ENCODE measurements around the gene ZMYND15.

The ZMYND15 gene

DNA sequence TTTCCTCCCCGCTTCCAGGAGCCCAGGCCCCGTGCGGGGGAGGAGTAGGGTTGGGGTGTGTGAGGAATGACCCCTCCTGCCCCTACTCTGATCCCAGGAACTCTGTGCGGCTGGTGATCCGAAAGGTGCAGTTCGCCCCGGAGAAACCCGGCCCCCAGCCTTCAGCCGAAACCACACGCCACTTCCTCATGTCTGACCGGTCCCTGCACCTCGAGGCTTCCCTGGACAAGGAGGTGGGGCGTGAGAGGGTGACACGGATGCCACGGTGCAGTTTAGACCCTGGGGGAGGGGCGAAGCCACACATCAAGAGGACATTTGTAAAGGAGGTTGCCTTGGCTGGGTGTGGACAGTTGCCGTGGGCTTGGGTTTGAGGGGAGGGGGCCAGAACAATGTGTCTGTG lies 21.8 kb upstream of the ZMYND15 start:
- DNase-seq, result no peak

GRCh38 chr17:4718276-4718675 lies 21.4 kb upstream of the ZMYND15 start:
- DNase-seq, result no peak

DNA sequence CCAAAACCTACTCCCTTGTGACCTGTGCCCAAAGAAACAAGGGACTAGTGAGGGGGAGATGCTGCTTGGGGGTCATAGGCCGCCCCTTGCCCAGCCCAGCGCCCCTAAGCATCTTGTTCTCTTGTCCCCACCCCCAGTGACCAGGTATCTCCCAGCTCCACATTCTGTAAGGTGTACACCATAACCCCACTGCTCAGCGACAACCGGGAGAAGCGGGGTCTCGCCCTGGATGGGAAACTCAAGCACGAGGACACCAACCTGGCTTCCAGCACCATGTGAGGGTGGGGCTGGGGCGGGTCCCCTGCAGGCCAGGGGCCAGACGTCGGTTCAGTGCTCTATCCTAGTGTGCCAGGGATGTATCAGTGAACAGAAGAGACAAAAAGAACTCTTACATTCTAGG lies 20.5 kb upstream of the ZMYND15 start:
- DNase-seq, result no peak

- DNase-seq, result peak; percentile 62
Observed at GRCh38 chr17:4719684-4720221, 19.9 kb upstream of the ZMYND15 start.

DNA sequence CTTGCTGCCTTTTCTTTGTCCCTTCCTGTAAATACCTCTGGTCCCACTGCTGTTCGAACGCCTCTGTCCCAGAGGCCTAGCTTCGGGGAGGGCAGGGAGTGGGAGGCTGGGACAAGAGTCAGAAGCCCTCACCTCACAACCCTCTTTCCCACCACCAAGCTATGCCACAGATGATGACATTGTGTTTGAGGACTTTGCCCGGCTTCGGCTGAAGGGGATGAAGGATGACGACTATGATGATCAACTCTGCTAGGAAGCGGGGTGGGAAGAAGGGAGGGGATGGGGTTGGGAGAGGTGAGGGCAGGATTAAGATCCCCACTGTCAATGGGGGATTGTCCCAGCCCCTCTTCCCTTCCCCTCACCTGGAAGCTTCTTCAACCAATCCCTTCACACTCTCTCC lies 18.8 kb upstream of the ZMYND15 start:
- DNase-seq, result no peak

DNA sequence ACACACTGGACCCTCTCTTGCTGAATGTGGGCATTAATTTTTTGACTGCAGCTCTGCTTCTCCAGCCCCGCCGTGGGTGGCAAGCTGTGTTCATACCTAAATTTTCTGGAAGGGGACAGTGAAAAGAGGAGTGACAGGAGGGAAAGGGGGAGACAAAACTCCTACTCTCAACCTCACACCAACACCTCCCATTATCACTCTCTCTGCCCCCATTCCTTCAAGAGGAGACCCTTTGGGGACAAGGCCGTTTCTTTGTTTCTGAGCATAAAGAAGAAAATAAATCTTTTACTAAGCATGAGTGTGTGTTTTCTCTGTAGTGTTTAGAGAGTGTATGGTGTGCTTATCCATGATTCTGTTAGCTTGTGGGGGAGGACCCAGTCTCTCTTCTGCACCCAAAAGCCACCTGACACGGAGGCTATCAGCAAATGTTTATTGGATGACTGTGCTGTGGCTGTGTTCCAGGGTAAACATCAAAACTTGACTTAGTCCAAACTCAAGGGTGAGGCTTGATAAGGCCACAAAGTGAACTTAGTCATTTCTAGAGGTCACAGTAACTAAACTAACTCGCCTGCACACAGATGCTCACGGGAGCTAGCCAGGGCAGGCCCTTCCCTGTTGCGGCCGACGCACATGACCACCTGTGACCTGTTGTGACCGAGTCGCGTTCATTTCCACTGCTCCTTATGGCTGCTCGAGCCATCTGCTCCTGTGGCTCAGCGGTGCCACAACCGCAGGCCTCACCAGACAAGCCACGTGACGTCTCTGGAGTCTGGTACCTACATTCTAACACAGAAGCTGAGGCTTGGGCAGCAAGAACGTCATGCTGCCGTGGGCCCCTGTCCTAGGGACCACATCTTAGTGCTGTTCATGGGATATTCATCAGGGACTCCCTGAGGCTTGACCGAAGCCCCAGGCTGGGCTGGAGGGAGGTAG lies 18.2 kb upstream of the ZMYND15 start:
- DNase-seq, result peak; percentile 64

- no peak for DNase-seq
Observed at GRCh38 chr17:4722678-4723240, 16.9 kb upstream of the ZMYND15 start.

GRCh38 chr17:4724650-4725049 lies 15.0 kb upstream of the ZMYND15 start:
- DNase-seq, result no peak

DNA sequence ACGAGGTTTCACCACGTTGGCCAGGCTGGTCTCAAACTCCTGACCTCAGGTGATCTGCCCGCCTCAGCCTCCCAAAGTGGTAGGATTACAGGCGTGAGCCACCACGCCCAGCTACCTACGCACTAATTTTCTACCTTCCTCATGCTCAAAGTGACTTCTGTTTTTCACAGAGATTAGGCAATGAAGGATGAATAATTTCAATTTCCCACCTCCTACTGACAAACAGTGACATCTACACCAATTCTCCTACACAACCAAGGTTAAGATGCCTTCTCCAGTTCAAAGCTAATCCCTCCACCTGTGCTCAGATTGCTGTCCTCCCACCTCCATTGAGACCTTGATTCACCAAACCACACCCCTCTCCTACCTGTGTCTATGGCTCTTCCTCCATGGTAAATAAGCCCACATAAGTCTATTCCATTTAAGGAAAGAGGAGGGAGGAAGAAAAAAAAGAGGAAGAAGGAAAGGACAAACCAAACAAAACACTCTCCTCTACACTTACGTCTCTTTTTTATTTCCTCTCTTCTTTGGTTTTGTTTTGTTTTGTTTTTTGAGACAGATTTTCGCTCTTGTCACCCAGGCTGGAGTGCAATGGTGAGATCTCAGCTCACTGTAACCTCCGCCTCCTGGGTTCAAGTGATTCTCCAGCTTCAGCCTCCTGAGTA lies 13.9 kb upstream of the ZMYND15 start:
- DNase-seq, result no peak

- no peak for DNase-seq
Observed at GRCh38 chr17:4728124-4728523, 11.5 kb upstream of the ZMYND15 start.

DNA sequence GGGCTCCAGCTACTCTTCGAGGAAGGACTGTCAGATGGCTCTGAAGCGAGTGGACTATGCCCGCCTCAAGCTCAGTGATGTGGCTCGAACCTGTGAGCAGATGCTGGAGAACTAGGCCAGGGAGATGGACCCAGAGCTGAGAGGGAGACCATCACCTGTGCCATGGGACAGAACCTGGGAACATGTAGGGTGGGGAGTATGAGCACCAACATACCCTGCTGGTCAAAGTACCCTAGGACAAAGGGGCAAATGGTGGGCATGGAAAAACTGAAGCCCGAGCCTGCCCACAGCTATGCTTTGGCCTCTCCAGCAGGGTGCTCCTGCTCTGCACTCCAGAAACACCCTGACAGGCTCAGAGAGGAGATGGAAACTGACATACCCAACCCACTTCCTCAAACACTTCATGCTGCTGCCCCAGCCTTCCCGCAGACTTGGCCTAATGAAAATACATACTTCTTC lies 6.5 kb upstream of the ZMYND15 start:
- no peak for DNase-seq

- DNase-seq, result no peak
Observed at GRCh38 chr17:4734857-4735475, 4.7 kb upstream of the ZMYND15 start.

GRCh38 chr17:4735876-4736651 lies 3.6 kb upstream of the ZMYND15 start:
- no peak for DNase-seq

GRCh38 chr17:4738136-4739121 lies 1.2 kb upstream of the ZMYND15 start:
- DNase-seq, result no peak

- DNase-seq, result no peak
Observed at GRCh38 chr17:4740025-4740351, 355 bp downstream of the ZMYND15 start.

- no peak for DNase-seq
Observed at GRCh38 chr17:4740584-4740983, 951 bp downstream of the ZMYND15 start.

DNA sequence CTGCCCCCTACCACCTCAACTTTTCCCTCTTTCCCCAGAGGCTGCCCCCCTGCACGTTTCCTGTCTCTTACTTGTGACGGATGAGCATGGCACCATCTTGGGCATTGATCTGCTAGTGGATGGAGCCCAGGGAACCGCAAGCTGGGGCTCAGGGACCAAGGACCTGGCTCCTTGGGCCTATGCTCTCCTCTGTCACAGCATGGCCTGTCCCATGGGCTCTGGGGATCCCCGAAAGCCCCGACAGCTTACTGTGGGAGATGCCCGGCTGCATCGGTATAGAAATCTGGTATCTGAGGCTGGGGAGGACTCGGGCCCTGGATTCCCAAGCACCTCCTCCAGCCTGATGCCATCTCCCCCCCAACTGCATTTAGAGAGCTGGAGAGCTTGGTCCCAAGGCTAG lies 1.9 kb downstream of the ZMYND15 start:
- no peak for DNase-seq

- no peak for DNase-seq
Observed at GRCh38 chr17:4742133-4742532, 2.5 kb downstream of the ZMYND15 start.

GRCh38 chr17:4742629-4743028 lies 3.0 kb downstream of the ZMYND15 start:
- no peak for DNase-seq

DNA sequence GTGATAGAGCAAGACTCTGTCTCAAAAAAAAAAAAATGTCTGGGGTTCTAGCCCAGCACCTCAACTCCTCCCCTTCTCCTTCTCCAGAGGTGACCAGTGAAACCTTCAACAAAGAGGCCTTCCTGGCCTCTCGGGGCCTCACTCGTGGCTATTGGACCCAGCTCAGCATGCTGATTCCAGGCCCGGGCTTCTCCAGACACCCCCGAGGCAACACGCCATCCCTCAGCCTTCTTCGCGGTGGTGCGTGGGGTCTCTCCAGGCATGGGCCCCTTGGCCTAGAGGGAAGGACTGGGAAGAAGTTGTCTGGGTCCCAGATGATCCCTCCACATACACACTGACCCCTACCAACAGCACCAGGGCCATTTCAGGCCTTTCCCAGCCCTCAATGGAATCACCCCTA lies 3.6 kb downstream of the ZMYND15 start:
- DNase-seq, result no peak

DNA sequence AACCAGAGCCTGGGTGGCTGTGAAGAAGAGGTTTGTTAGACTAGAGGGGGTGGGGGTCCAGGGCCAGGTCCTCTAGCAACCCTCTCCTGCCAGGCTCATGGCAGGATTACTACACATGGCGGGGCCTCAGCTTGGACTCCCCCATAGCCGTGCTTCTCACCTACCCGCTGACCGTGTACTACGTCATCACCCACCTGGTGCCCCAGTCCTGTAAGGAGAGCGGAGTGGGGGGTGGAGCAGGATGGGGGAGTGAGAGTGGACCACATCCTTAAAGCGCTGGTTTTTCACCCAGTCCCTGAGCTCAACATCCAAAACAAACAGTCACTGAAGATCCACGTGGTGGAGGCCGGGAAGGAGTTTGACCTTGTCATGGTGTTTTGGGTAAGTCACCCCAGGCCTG lies 4.3 kb downstream of the ZMYND15 start:
- no peak for DNase-seq

Data from NCI-H1694 treated with DMSO at 0.1 percent for 48 hours (cell line).